GM18868 (cell line): ENCODE measurements around the gene KDM4C.

Source experiments
- ATAC-seq: cut with Tn5 transposase; IDR thresholded peaks from one replicate; pipeline ENCODE4 v1.9.1; 2021; ENCODE audit warnings: mild to moderate bottlenecking, moderate library complexity; ENCODE audit not compliant: unreplicated experiment

Gene KDM4C

GRCh38 chr9:7186175-7186574, 428.4 kb downstream of the KDM4C start:
- ATAC-seq = no peak

- no peak for ATAC-seq
Measured at GRCh38 chr9:7192266-7192665, 434.5 kb downstream of the KDM4C start.

- ATAC-seq = no peak
Measured at GRCh38 chr9:7195526-7195925, 437.8 kb downstream of the KDM4C start.

GRCh38 chr9:7196467-7196866, 438.7 kb downstream of the KDM4C start:
- no peak for ATAC-seq

GRCh38 chr9:7201196-7201595, 443.4 kb downstream of the KDM4C start:
- no peak for ATAC-seq

GRCh38 chr9:7205806-7206205, 448.0 kb downstream of the KDM4C start:
- no peak for ATAC-seq

GRCh38 chr9:7206221-7206758, 448.5 kb downstream of the KDM4C start:
- no peak for ATAC-seq

- no peak for ATAC-seq
Measured at GRCh38 chr9:7209016-7209715, 451.4 kb downstream of the KDM4C start.

- ATAC-seq = no peak
Measured at GRCh38 chr9:7209990-7210389, 452.2 kb downstream of the KDM4C start.

GRCh38 chr9:7210854-7211637, 453.3 kb downstream of the KDM4C start:
- ATAC-seq = no peak

GRCh38 chr9:7211657-7212056, 453.9 kb downstream of the KDM4C start:
- ATAC-seq = no peak

- no peak for ATAC-seq
Measured at GRCh38 chr9:7212101-7212500, 454.3 kb downstream of the KDM4C start.

GRCh38 chr9:7216004-7216841, 458.4 kb downstream of the KDM4C start:
- no peak for ATAC-seq

GRCh38 chr9:7223981-7224380, 466.2 kb downstream of the KDM4C start:
- ATAC-seq = no peak
